Stimulated activated naive B cell treated with anti-CD40 and anti-IgM and Interleukin-4, amounts not matched to agents 10 μg/mL and 1 μg/mL and 100 μg/mL, for 72 hours (primary cell): Measurements from ENCODE around the gene C1QTNF5.

Source experiments
- ATAC-seq, 2 donors: fragments of 150-1000 bp; cut with Tn5 transposase; replicated peaks; 2 replicates each; pipeline ENCODE4 v1.10.0; 2021; ENCODE audit warnings: moderate library complexity in 1 of 2
- DNase-seq: peaks from one replicate; pipeline ENCODE4 v3.0.0; 2021
- H3K27ac Mint-ChIP-seq: one replicate; pipeline ENCODE4 v1.8.0; 2022; ENCODE audit warnings: mild to moderate bottlenecking, mixed read lengths
- H3K27me3 Mint-ChIP-seq, 2 donors: one replicate each; pipeline ENCODE4 v1.8.0; 2022; ENCODE audit warnings: mixed read lengths in 2 of 2
- H3K36me3 Mint-ChIP-seq, 2 donors: one replicate each; pipeline ENCODE4 v1.8.0; 2022; ENCODE audit warnings: mixed read lengths in 2 of 2, mild to moderate bottlenecking in 1 of 2
- H3K4me1 Mint-ChIP-seq, 2 donors: one replicate each; pipeline ENCODE4 v1.8.0; 2022; ENCODE audit warnings: mixed read lengths in 2 of 2, mild to moderate bottlenecking in 1 of 2
- H3K4me3 Mint-ChIP-seq, 2 donors: one replicate each; pipeline ENCODE4 v1.8.0; 2022; ENCODE audit warnings: mild to moderate bottlenecking in 2 of 2, mixed read lengths in 2 of 2, moderate library complexity in 1 of 2
- H3K9me3 Mint-ChIP-seq, 2 donors: one replicate each; pipeline ENCODE4 v1.8.0; 2022; ENCODE audit warnings: mixed read lengths in 2 of 2, mild to moderate bottlenecking in 1 of 2

C1QTNF5 gene

GRCh38 chr11:119376197-119376847 lies 35.6 kb upstream of the C1QTNF5 start:
- H3K27ac Mint-ChIP-seq: no peak overlapping the region
- DNase-seq (no peak), ATAC-seq (no peak)
- H3K4me1 Mint-ChIP-seq: peaks cover 0 to 8% of the 10 kb centered on the region in 2 donors
- H3K36me3 Mint-ChIP-seq: no peaks in the 10 kb centered on the region
- H3K4me3 Mint-ChIP-seq: no peak overlapping the region
- H3K9me3 Mint-ChIP-seq: no peaks in the 10 kb centered on the region
- peaks cover 5 to 10% of the 10 kb centered on the region in 2 donors for H3K27me3 Mint-ChIP-seq

- Mint-ChIP-seq H3K4me3 (no peak overlapping the region), H3K4me1 (peaks cover 0 to 4% of the 10 kb centered on the region in 2 donors), H3K36me3 (no peaks in the 10 kb centered on the region), H3K27ac (no peak overlapping the region), H3K27me3 (peaks cover 7 to 17% of the 10 kb centered on the region in 2 donors), H3K9me3 (no peaks in the 10 kb centered on the region)
- DNase-seq (no peak), ATAC-seq (no peak)
Observed at GRCh38 chr11:119375337-119376196, 34.9 kb upstream of the C1QTNF5 start.

GRCh38 chr11:119374632-119375336 lies 34.1 kb upstream of the C1QTNF5 start:
- H3K4me3 Mint-ChIP-seq: no peak overlapping the region
- H3K36me3 Mint-ChIP-seq: no peaks in the 10 kb centered on the region
- no peaks in the 10 kb centered on the region for H3K9me3 Mint-ChIP-seq
- H3K4me1 Mint-ChIP-seq: peaks cover 0 to 4% of the 10 kb centered on the region in 2 donors
- DNase-seq (no peak), ATAC-seq (peak in 1 of 2 donors; percentile 19)
- H3K27ac Mint-ChIP-seq: no peak overlapping the region
- peaks cover 14 to 25% of the 10 kb centered on the region in 2 donors for H3K27me3 Mint-ChIP-seq

- no peaks in the 10 kb centered on the region for H3K36me3 Mint-ChIP-seq
- H3K4me1 Mint-ChIP-seq: peaks cover 0 to 4% of the 10 kb centered on the region in 2 donors
- H3K4me3 Mint-ChIP-seq: no peak overlapping the region
- no peak overlapping the region for H3K27ac Mint-ChIP-seq
- DNase-seq: no peak
- H3K27me3 Mint-ChIP-seq: peaks cover 19 to 32% of the 10 kb centered on the region in 2 donors
- ATAC-seq: peak; percentile 56 to 57
- H3K9me3 Mint-ChIP-seq: no peaks in the 10 kb centered on the region
Observed at GRCh38 chr11:119373921-119374631, 33.4 kb upstream of the C1QTNF5 start.

DNA sequence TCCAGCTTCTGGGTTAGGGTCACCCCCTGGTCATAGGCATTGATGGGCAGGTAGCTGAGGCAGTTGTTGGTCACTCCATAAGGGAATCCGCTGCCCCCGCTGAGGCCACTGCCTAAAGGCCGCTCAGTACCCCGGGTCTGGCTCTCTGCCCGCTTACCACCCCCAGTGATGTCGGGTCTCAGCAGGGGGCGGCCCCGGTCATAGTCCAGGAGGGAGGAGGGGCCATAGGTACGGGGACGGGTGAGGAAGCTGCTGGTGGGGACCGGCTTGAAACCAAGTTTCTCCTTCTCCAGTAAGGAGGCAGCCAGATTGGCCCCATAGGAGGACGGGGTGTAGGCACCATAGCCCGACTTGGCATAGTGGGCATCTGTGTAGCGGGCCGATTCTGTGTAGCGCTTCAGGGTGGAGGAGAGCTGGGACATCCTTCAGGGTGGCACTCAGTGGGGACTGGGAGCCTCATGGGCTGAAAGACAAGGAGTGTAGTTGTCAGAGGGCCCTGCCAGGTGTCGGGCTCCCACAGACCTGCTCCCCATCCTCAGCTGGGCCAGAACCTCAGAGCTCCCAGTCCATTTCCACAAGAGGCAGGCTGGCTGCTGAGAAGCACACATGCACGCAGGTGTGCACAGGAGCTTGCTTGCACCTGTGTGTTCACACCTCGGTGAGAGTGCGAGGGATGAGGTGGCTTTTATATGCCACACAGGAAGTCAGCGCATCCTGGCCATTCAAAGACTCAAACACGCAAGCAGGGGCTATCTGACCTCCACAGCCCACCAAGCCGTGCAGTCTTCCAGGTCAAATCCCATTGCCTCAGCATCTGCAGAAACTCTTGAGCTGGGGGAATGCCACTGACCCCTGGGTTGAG lies 32.6 kb upstream of the C1QTNF5 start:
- no peak for ATAC-seq
- Mint-ChIP-seq H3K27ac (no peak overlapping the region), H3K9me3 (no peaks in the 10 kb centered on the region), H3K27me3 (peaks cover 22 to 36% of the 10 kb centered on the region in 2 donors), H3K4me1 (peaks cover 0 to 4% of the 10 kb centered on the region in 2 donors), H3K36me3 (no peaks in the 10 kb centered on the region), H3K4me3 (no peak overlapping the region)
- no peak for DNase-seq

- peaks cover 30 to 45% of the 10 kb centered on the region in 2 donors for H3K27me3 Mint-ChIP-seq
- ATAC-seq (no peak), DNase-seq (no peak)
- no peaks in the 10 kb centered on the region for H3K9me3 Mint-ChIP-seq
- H3K4me3 Mint-ChIP-seq: no peak overlapping the region
- H3K36me3 Mint-ChIP-seq: no peaks in the 10 kb centered on the region
- H3K4me1 Mint-ChIP-seq: peaks cover 0 to 4% of the 10 kb centered on the region in 2 donors
- H3K27ac Mint-ChIP-seq: no peak overlapping the region
Observed at GRCh38 chr11:119372260-119373058, 31.8 kb upstream of the C1QTNF5 start.

- DNase-seq (no peak), ATAC-seq (peak in 1 of 2 donors; percentile 36)
- Mint-ChIP-seq H3K4me1 (peaks cover 0 to 4% of the 10 kb centered on the region in 2 donors), H3K36me3 (no peaks in the 10 kb centered on the region), H3K27ac (no peak overlapping the region), H3K9me3 (no peaks in the 10 kb centered on the region), H3K4me3 (no peak overlapping the region), H3K27me3 (peaks cover 37 to 51% of the 10 kb centered on the region in 2 donors)
Observed at GRCh38 chr11:119371778-119372182, 31.1 kb upstream of the C1QTNF5 start.

DNA sequence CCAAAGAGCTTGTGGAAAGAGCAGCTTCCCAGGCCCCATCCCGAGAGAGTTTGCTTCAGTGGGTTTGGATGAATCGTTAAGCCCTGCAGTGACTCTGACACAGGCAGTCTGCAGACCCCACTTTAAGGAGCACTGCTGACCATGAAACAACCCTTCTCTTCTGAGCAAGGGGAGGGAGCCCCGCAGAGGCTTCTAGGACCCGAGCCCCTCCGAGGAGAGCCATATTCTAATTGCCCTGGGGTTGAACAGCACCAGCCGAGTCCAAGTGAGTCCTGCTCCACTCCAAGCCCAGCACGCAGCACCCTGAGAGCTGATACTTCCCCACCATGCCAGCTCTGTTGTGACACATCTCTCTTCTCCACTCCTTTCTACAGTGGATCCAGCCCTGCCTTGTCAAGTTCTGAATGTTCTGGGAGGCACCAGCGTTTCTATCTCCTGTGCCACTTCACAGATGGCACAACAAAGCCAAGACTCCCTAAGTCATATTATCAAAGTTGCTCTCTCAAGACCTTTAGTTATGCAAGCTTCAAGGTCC lies 30.5 kb upstream of the C1QTNF5 start:
- Mint-ChIP-seq H3K9me3 (no peaks in the 10 kb centered on the region), H3K27me3 (peaks cover 43 to 58% of the 10 kb centered on the region in 2 donors), H3K27ac (no peak overlapping the region), H3K36me3 (no peaks in the 10 kb centered on the region), H3K4me3 (no peak overlapping the region), H3K4me1 (peaks cover 0 to 4% of the 10 kb centered on the region in 2 donors)
- no peak for ATAC-seq
- DNase-seq: no peak

GRCh38 chr11:119370486-119371046 lies 29.9 kb upstream of the C1QTNF5 start:
- H3K36me3 Mint-ChIP-seq: no peaks in the 10 kb centered on the region
- ATAC-seq: no peak
- H3K4me1 Mint-ChIP-seq: peaks cover 0 to 4% of the 10 kb centered on the region in 2 donors
- no peaks in the 10 kb centered on the region for H3K9me3 Mint-ChIP-seq
- H3K4me3 Mint-ChIP-seq: no peak overlapping the region
- peaks cover 45 to 64% of the 10 kb centered on the region in 2 donors for H3K27me3 Mint-ChIP-seq
- no peak overlapping the region for H3K27ac Mint-ChIP-seq
- DNase-seq: no peak

- no peak for DNase-seq
- H3K9me3 Mint-ChIP-seq: peaks cover 0 to 2% of the 10 kb centered on the region in 2 donors
- ATAC-seq: no peak
- H3K27me3 Mint-ChIP-seq: peaks cover 57 to 76% of the 10 kb centered on the region in 2 donors
- H3K36me3 Mint-ChIP-seq: peaks cover 0 to 6% of the 10 kb centered on the region in 2 donors
- H3K4me1 Mint-ChIP-seq: peaks cover 7 to 9% of the 10 kb centered on the region in 2 donors
- no peak overlapping the region for H3K4me3 Mint-ChIP-seq
- no peak overlapping the region for H3K27ac Mint-ChIP-seq
Observed at GRCh38 chr11:119369132-119369925, 28.6 kb upstream of the C1QTNF5 start.

DNA sequence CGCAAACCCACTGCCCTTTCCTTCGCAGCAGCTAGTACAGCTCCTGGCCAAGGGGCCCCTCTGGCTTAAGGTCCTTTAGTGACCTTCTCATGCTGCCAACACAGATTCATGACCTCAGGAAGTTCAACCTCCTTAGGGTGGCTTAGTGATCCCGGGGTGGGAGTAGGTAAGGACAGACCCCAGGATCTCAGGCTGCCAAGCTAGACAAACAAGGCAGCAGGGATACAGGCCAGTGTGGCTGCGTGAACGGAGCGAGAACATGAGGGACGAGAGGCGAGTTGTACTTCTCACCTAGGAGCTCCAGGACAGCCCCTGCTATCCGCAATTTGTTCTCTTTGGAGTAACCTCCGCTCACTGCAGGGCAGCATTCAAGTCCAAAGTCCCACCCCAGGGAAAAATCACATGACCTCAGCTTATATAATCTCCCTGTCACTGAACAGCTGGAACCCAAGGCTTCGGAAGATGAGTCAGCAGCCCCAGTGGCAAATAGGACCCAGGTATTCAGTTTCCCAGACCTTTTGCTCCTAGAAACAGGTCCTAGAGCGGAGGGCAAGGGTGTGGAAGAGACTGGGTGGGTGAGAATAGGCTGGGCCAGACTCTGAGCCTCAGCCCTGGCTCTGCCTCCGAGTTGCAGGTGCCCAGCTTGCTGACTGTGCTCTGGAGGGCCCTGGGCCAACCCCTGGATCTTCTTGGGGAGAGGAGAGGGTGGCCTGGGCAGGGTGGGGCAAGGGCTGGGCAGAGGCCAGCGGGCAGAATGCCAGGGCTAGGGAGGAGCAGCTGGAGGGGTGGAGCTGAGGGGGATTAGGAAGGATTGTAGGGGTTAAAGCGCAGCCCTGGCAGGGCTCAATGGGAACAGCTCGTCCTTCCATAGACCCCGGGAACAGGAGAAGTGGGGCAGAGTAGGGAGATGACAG lies 27.7 kb upstream of the C1QTNF5 start:
- no peak for DNase-seq
- Mint-ChIP-seq H3K27ac (no peak overlapping the region), H3K4me1 (peaks cover 9 to 12% of the 10 kb centered on the region in 2 donors), H3K9me3 (peaks cover 0 to 2% of the 10 kb centered on the region in 2 donors), H3K27me3 (peaks cover 59 to 79% of the 10 kb centered on the region in 2 donors), H3K4me3 (no peak overlapping the region), H3K36me3 (peaks cover 0 to 6% of the 10 kb centered on the region in 2 donors)
- no peak for ATAC-seq
